ENCODE results near the gene PTPRE.

PTPRE gene

GRCh38 chr10:127890832-127891334 lies 16.0 kb upstream of the PTPRE start (continued):
- TF ChIP-seq ZIC2 (tag by site-specific recombination; IDR thresholded peaks at IDR 0.05) (no peak), ZNF248 (tag by site-specific recombination; IDR thresholded peaks at IDR 0.05) (no peak), ZSCAN23 (tag by site-specific recombination; IDR thresholded peaks at IDR 0.05) (no peak), ZNF747 (tag by site-specific recombination; IDR thresholded peaks at IDR 0.05) (no peak)
- TF ChIP-seq, protein P1, sequence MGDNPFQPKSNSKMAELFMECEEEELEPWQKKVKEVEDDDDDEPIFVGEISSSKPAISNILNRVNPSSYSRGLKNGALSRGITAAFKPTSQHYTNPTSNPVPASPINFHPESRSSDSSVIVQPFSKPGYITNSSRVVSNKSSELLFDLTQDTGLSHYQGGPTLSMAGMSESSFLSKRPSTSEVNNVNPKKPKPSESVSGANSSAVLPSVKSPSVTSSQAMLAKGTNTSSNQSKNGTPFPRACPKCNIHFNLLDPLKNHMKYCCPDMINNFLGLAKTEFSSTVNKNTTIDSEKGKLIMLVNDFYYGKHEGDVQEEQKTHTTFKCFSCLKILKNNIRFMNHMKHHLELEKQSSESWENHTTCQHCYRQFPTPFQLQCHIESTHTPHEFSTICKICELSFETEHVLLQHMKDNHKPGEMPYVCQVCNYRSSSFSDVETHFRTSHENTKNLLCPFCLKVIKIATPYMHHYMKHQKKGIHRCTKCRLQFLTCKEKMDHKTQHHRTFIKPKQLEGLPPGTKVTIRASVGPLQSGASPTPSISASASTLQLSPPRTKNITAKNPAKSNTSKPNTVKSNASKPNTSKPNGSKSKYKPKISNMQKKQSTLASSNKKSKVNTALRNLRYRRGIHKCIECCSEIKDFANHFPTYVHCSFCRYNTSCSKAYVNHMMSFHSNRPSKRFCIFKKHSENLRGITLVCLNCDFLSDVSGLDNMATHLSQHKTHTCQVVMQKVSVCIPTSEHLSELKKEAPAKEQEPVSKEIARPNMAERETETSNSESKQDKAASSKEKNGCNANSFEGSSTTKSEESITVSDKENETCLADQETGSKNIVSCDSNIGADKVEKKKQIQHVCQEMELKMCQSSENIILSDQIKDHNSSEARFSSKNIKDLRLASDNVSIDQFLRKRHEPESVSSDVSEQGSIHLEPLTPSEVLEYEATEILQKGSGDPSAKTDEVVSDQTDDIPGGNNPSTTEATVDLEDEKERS (tag by site-specific recombination; IDR thresholded peaks at IDR 0.05): no peak

DNA sequence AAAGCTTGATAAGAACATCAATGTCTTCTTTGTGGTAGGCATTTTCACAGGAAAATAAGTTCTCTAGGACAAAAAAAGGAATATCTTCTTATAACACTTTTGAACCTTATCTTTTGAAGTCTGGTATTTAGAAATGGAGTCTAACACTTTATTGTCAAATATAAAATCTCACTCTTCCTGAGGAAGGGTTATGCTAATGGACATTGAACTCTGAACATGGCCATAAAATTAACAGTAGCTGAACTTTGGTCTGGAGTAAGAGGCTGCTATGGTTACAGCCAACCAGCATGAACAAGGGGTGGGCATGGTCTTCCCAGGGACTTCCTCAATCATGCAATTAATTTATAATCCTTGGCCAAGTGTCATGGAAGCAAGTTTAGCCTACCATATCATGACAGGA lies 14.2 kb upstream of the PTPRE start, which contains the start of gene CLRN3:
Gene CLRN3 (minus strand): TSS at position 199 of the 400 bp plus-strand sequence. CDS start 157 bp downstream, at position 42.
- H3K9me3 ChIP-seq (ENCODE audit: control insufficient read depth, insufficient read depth, low read depth, low read length): no peaks in the 10 kb centered on the region
- no peak for TF ChIP-seq ZNF202 (tag by site-specific recombination; IDR thresholded peaks at IDR 0.05; ENCODE audit: borderline replicate concordance)
- no peak for TF ChIP-seq ZBTB48 (tag by site-specific recombination; IDR thresholded peaks at IDR 0.05)
- no peak for TF ChIP-seq ZNF621 (tag by site-specific recombination; IDR thresholded peaks at IDR 0.05)
- TF ChIP-seq, protein P2, sequence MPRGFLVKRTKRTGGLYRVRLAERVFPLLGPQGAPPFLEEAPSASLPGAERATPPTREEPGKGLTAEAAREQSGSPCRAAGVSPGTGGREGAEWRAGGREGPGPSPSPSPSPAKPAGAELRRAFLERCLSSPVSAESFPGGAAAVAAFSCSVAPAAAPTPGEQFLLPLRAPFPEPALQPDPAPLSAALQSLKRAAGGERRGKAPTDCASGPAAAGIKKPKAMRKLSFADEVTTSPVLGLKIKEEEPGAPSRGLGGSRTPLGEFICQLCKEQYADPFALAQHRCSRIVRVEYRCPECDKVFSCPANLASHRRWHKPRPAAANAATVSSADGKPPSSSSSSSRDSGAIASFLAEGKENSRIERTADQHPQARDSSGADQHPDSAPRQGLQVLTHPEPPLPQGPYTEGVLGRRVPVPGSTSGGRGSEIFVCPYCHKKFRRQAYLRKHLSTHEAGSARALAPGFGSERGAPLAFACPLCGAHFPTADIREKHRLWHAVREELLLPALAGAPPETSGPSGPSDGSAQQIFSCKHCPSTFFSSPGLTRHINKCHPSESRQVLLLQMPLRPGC (tag by site-specific recombination; IDR thresholded peaks at IDR 0.05): no peak
- no peak for TF ChIP-seq SP2 (tag by site-specific recombination; IDR thresholded peaks at IDR 0.05)
- no peak for TF ChIP-seq ZNF16 (tag by site-specific recombination; IDR thresholded peaks at IDR 0.05; ENCODE audit: low read depth)
- TF ChIP-seq ZFP41 (tag by site-specific recombination; IDR thresholded peaks at IDR 0.05; ENCODE audit: borderline replicate concordance): no peak
- TF ChIP-seq ZNF548 (tag by site-specific recombination; IDR thresholded peaks at IDR 0.05): no peak
- TF ChIP-seq, protein P3, sequence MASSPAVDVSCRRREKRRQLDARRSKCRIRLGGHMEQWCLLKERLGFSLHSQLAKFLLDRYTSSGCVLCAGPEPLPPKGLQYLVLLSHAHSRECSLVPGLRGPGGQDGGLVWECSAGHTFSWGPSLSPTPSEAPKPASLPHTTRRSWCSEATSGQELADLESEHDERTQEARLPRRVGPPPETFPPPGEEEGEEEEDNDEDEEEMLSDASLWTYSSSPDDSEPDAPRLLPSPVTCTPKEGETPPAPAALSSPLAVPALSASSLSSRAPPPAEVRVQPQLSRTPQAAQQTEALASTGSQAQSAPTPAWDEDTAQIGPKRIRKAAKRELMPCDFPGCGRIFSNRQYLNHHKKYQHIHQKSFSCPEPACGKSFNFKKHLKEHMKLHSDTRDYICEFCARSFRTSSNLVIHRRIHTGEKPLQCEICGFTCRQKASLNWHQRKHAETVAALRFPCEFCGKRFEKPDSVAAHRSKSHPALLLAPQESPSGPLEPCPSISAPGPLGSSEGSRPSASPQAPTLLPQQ (tag by site-specific recombination; IDR thresholded peaks at IDR 0.05): no peak
- TF ChIP-seq ZNF121 (tag by site-specific recombination; IDR thresholded peaks at IDR 0.05): no peak
- TF ChIP-seq, protein P4, sequence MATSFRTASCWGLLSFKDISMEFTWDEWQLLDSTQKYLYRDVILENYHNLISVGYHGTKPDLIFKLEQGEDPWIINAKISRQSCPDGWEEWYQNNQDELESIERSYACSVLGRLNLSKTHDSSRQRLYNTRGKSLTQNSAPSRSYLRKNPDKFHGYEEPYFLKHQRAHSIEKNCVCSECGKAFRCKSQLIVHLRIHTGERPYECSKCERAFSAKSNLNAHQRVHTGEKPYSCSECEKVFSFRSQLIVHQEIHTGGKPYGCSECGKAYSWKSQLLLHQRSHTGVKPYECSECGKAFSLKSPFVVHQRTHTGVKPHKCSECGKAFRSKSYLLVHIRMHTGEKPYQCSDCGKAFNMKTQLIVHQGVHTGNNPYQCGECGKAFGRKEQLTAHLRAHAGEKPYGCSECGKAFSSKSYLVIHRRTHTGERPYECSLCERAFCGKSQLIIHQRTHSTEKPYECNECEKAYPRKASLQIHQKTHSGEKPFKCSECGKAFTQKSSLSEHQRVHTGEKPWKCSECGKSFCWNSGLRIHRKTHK (tag by site-specific recombination; IDR thresholded peaks at IDR 0.05): no peak
- no peak for TF ChIP-seq ZNF350 (tag by site-specific recombination; IDR thresholded peaks at IDR 0.05)
- TF ChIP-seq, protein P5, sequence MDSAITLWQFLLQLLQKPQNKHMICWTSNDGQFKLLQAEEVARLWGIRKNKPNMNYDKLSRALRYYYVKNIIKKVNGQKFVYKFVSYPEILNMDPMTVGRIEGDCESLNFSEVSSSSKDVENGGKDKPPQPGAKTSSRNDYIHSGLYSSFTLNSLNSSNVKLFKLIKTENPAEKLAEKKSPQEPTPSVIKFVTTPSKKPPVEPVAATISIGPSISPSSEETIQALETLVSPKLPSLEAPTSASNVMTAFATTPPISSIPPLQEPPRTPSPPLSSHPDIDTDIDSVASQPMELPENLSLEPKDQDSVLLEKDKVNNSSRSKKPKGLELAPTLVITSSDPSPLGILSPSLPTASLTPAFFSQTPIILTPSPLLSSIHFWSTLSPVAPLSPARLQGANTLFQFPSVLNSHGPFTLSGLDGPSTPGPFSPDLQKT (IDR thresholded peaks at IDR 0.05; ENCODE audit: borderline replicate concordance, low read depth, low read length): no peak
- H3K4me1 ChIP-seq (ENCODE audit: control insufficient read depth, insufficient read depth, low read length): no peaks in the 10 kb centered on the region
- H3K4me3 ChIP-seq (ENCODE audit: low read depth, low read length): no peak within 1 kb of the TSS
- no peaks in the 10 kb centered on the region for H3K36me3 ChIP-seq (ENCODE audit: control insufficient read depth in 2 of 2, insufficient read depth in 1 of 2, low read length in 2 of 2)
- POLR2A ChIA-PET: no interaction called here
- no peak within 1 kb of the TSS for H3K27ac ChIP-seq (ENCODE audit: extremely low read depth, low read depth, low read length)
- CTCF ChIA-PET: interaction anchor here (1.4 to 1.8 kb wide), 2 partner anchors 14 to 176 kb away, joined by 5 read pairs; partner anchors contain the start of gene PTPRE
